ENCODE measurements around the gene NLRP9.

- no peak for TF ChIP-seq CTCF (IDR thresholded peaks at IDR 0.05; ENCODE audit: insufficient read depth, low read length, poor library complexity, severe bottlenecking)
- no peak for TF ChIP-seq EZH2phosphoT487 (conservative IDR thresholded peaks at IDR 0.05; ENCODE audit: low read length)
Measured at GRCh38 chr19:55675661-55676354, 62.4 kb downstream of the NLRP9 start.
